ENCODE data around the gene SFRP5. TPM values are rescaled to one million over a fixed set of nuclear protein-coding genes. Genes with fewer than 3 reads are reported as not detected.

SFRP5 gene
- total and polyA plus RNA-seq, 9 donors = 0.18 to 3.0 (median 0.41) TPM; not detected in 2

DNA sequence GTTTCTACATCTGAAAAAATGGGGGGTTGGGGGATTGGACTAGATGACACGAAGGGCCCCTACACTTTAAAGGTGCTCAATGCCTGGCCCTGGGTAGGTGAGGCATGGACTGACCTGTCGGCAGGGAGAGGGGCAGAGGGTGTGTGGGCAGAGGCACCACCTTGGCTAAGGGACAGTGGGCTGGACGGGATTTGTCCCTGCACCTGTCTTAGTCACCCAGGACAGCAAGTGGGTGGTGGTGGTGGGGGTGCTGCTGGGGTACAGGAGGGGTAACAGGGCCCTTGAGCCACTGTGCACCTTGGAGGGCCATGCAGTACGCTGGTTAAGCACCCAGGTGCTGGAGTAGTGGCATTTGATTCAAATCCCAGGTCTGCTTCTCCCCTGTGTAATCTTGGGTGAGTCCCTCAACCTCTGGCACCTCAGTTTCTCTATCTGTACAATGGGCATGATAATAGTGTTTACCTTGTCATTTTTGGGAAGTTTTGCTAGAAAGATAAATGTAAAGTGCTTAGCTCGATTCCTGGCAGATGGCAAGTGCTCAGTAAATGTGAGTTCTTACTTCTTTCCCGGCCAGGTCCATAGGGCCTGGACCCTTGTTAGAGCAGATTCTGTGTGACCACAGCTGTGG lies 18.1 kb upstream of the SFRP5 start:
- H3K27me3 ChIP-seq = no peaks in the 10 kb centered on the region
- WGBS, 3 donors = 63 to 67% (median 64%) methylated on average over 6 of the region's 6 CpGs
- DNase-seq = no peak
- H3K36me3 ChIP-seq = no peaks in the 10 kb centered on the region
- no peak overlapping the region for H3K4me3 ChIP-seq
- no peak overlapping the region for H3K27ac ChIP-seq
- no peaks in the 10 kb centered on the region for H3K4me1 ChIP-seq (ENCODE audit: insufficient read depth)
- TF ChIP-seq POLR2A (IDR thresholded peaks at IDR 0.05) = no peak
- TF ChIP-seq, protein P1, sequence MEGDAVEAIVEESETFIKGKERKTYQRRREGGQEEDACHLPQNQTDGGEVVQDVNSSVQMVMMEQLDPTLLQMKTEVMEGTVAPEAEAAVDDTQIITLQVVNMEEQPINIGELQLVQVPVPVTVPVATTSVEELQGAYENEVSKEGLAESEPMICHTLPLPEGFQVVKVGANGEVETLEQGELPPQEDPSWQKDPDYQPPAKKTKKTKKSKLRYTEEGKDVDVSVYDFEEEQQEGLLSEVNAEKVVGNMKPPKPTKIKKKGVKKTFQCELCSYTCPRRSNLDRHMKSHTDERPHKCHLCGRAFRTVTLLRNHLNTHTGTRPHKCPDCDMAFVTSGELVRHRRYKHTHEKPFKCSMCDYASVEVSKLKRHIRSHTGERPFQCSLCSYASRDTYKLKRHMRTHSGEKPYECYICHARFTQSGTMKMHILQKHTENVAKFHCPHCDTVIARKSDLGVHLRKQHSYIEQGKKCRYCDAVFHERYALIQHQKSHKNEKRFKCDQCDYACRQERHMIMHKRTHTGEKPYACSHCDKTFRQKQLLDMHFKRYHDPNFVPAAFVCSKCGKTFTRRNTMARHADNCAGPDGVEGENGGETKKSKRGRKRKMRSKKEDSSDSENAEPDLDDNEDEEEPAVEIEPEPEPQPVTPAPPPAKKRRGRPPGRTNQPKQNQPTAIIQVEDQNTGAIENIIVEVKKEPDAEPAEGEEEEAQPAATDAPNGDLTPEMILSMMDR (IDR thresholded peaks at IDR 0.05) = no peak
- no peak for TF ChIP-seq EP300 (IDR thresholded peaks at IDR 0.05)
- intact Hi-C loops (cut with DNase I) = no loop called here
- no peaks in the 10 kb centered on the region for H3K9me3 ChIP-seq

DNA sequence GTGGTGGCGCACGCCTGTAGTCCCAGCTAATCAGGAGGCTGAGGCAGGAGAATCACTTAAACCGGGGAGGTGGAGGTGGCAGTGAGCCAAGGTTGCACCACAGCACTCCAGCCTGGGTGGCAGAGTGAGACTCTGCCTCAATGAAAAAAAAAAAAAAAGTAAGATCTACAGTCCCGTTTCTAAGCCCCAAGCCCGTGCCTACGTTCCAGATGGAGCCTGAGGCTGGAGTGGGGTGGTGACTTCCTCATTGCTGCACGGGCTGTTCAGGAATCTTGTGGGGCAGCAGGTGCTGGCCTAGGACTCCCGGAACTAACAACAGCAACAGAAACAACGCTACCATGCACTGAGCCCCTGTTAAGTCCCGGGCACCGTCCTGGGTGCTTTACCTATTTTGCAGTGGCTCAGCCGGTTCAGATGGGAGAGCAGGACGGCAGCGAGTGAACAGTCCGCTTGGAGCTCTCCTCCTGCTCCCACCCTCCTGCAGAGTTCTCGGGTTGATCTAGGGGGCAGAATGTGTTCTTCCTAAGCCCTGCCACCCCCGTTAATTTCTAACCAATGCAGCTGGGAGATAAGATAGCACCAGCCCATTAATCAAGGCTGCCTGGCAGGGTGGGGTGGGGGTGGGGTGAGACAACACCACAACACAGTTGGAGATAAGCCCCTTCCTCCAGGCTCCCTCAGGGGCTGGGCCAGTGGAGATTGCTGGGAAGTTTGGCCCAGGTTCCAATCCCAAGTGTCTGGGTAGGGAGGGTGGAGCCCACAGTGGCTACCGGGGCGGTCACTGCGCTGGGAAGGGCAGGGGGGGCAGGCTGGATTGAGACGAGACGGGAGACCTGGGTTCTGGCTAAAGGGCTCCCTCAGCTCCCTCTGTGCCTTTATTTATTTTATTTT lies 17.0 kb upstream of the SFRP5 start:
- WGBS, 3 donors = 12 to 18% (median 13%) methylated on average over 22 of the region's 22 CpGs
- no peaks in the 10 kb centered on the region for H3K36me3 ChIP-seq
- no peaks in the 10 kb centered on the region for H3K4me1 ChIP-seq (ENCODE audit: insufficient read depth)
- no peak overlapping the region for H3K4me3 ChIP-seq
- intact Hi-C loops (cut with DNase I) = no loop called here
- no peaks in the 10 kb centered on the region for H3K9me3 ChIP-seq
- H3K27ac ChIP-seq = no peak overlapping the region
- TF ChIP-seq EP300 (IDR thresholded peaks at IDR 0.05) (no peak), POLR2A (IDR thresholded peaks at IDR 0.05) (no peak)
- TF ChIP-seq, protein P1 (IDR thresholded peaks at IDR 0.05) = no peak
- no peaks in the 10 kb centered on the region for H3K27me3 ChIP-seq
- DNase-seq = no peak

DNA sequence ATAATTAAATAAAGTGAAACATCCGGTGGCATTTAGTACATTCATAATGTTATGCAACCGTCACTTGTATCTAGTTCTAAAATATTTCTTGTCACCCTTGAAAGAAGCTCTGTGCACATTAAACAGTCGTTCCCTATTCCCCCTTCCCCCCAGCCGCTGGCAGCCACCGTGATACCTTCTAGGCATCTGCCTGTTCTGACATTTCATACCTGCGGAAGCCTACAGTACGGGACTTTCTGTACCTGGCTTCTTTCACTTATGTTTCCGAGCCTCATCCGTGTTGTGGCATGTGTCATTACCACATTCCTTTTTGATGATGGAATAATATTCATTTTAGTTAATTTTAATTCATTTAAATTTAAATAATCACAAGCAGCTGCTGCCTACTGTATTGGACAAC lies 13.9 kb upstream of the SFRP5 start:
- Histone ChIP-seq H3K9me3 (no peaks in the 10 kb centered on the region), H3K27me3 (no peaks in the 10 kb centered on the region), H3K4me3 (no peak overlapping the region), H3K27ac (no peak overlapping the region), H3K36me3 (no peaks in the 10 kb centered on the region), H3K4me1 (ENCODE audit: insufficient read depth) (peaks cover 6% of the 10 kb centered on the region)
- WGBS, 3 donors = 88 to 91% (median 90%) methylated on average over 9 of the region's 9 CpGs
- TF ChIP-seq, protein P1 (IDR thresholded peaks at IDR 0.05) = no peak
- no peak for TF ChIP-seq POLR2A (IDR thresholded peaks at IDR 0.05)
- TF ChIP-seq EP300 (IDR thresholded peaks at IDR 0.05) = no peak
- intact Hi-C loops (cut with DNase I) = no loop called here
- DNase-seq = no peak

DNA sequence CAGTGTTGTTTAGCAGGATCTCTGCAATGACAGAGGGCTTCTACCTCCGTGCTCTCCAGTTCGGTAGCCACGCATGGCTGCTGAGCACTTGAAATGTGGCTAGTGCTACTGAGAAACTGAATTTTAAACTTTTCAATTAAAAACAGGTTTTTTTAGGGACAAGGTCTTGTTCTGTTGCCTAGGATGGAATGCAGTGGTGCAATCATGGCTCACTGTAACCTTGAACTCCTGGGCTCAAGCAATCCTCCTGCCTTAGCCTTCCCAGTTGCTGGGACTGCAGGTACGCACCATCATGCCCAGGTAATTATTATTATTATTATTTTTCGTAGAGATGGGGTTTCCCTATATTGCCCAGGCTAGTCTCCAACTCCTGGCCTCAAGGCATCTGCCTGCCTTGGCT lies 13.4 kb upstream of the SFRP5 start:
- Histone ChIP-seq H3K4me3 (no peak overlapping the region), H3K27me3 (no peaks in the 10 kb centered on the region), H3K9me3 (no peaks in the 10 kb centered on the region), H3K4me1 (ENCODE audit: insufficient read depth) (peaks cover 6% of the 10 kb centered on the region), H3K27ac (no peak overlapping the region), H3K36me3 (no peaks in the 10 kb centered on the region)
- WGBS, 3 donors = 89 to 93% (median 91%) methylated on average over 5 of the region's 5 CpGs
- no peak for TF ChIP-seq EP300 (IDR thresholded peaks at IDR 0.05)
- TF ChIP-seq, protein P1 (IDR thresholded peaks at IDR 0.05) = no peak
- no peak for TF ChIP-seq POLR2A (IDR thresholded peaks at IDR 0.05)
- DNase-seq = no peak
- intact Hi-C loops (cut with DNase I) = no loop called here

Measured in ovary (tissue), 9 donors.